Astrocyte (in vitro differentiated cells and primary cell): ENCODE results near the gene SGSM2.

ENCODE experiments used
- EZH2 ChIP-seq: IDR thresholded peaks from 2 replicates; pipeline ENCODE4 v1.6.1; 2012; ENCODE audit warnings: mild to moderate bottlenecking, low read length, inconsistent platforms; ENCODE audit not compliant: insufficient read depth
- TF ChIP-seq, protein P1 (sequence below): IDR thresholded peaks from 2 replicates; pipeline ENCODE4 v1.5.1; 2011; ENCODE audit warnings: low read depth, mild to moderate bottlenecking, inconsistent platforms, low read length, moderate library complexity; ENCODE audit not compliant: insufficient read depth

DNA sequence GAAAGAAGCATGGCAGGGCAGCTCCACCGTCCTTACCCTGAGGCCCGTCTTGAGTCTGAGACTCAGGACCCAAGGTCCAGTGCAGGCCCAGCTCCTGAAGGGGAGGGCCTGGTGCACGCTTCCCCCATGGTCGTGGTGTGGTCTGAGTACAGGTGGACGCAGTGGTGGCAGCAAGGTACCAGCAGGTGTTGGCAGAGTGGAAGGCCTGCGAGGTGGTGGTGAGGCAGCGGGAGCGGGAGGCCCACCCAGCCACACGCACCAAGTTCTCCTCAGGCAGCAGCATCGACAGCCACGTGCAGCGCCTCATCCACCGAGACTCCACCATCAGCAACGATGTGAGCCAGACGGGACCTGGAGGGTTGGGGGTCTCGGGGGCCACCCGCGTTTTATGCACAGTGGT, 35.9 kb downstream of the SGSM2 start:
- TF ChIP-seq, protein P1, sequence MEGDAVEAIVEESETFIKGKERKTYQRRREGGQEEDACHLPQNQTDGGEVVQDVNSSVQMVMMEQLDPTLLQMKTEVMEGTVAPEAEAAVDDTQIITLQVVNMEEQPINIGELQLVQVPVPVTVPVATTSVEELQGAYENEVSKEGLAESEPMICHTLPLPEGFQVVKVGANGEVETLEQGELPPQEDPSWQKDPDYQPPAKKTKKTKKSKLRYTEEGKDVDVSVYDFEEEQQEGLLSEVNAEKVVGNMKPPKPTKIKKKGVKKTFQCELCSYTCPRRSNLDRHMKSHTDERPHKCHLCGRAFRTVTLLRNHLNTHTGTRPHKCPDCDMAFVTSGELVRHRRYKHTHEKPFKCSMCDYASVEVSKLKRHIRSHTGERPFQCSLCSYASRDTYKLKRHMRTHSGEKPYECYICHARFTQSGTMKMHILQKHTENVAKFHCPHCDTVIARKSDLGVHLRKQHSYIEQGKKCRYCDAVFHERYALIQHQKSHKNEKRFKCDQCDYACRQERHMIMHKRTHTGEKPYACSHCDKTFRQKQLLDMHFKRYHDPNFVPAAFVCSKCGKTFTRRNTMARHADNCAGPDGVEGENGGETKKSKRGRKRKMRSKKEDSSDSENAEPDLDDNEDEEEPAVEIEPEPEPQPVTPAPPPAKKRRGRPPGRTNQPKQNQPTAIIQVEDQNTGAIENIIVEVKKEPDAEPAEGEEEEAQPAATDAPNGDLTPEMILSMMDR: no peak
- no peak for TF ChIP-seq EZH2
